ENCODE measurements around the gene INPP5A.

DNA sequence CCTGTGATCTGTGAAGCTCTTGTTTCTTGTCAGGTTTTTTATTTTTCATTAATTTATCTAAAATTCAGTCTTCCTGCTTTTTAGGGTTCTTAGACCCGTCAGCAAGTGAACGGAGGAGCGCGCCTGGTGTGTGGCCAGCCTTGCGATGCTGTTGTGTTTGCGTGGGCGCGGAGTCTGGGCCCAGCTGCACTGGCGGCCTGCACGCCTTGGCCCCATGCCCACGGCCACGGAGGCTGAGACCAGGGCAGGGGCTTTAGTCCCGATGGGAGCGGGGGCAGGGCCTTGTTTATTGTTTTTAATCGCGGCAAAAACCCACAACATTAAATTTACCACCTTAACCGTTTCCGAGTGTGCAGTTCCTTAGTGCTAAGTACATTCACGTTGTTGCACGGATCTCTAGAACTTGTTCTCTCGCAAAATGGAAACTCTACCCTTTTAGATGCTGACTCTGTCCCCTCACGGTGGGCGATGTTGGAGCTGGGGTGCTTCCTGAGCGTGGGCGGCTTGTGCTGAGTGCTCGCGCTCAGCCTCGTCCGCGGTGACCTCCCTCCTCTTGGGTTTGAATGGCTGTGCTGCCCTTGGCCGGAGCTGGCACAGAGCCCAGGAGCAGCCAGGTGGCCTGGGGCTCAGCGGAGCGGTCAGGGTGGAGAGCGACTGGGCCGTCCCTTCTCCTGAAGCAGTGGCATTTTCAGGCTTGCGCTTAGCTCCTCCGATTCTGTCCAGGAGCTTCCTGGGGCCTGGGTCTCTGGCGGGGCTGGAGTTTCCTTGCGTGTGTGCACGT, 69.1 kb downstream of the INPP5A start:
- TF ChIP-seq, protein P1, sequence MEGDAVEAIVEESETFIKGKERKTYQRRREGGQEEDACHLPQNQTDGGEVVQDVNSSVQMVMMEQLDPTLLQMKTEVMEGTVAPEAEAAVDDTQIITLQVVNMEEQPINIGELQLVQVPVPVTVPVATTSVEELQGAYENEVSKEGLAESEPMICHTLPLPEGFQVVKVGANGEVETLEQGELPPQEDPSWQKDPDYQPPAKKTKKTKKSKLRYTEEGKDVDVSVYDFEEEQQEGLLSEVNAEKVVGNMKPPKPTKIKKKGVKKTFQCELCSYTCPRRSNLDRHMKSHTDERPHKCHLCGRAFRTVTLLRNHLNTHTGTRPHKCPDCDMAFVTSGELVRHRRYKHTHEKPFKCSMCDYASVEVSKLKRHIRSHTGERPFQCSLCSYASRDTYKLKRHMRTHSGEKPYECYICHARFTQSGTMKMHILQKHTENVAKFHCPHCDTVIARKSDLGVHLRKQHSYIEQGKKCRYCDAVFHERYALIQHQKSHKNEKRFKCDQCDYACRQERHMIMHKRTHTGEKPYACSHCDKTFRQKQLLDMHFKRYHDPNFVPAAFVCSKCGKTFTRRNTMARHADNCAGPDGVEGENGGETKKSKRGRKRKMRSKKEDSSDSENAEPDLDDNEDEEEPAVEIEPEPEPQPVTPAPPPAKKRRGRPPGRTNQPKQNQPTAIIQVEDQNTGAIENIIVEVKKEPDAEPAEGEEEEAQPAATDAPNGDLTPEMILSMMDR (conservative IDR thresholded peaks at IDR 0.05; ENCODE audit: low read length): no peak
- no peak for TF ChIP-seq EZH2phosphoT487 (IDR thresholded peaks at IDR 0.05; ENCODE audit: borderline replicate concordance)

Measured in Loucy (cell line).